Measurements from ENCODE around the gene SLC5A2.
"Not testable (repeated sequence)": the region's sequence is repeated elsewhere in the genome, so short reads cannot be mapped to it uniquely, and the experiment has no call there.

Gene SLC5A2

GRCh38 chr16:31505483-31505882 lies 22.6 kb downstream of the SLC5A2 start:
- ATAC-seq (replicated peaks) (peak; percentile 83 to 85), DNase-seq (peak; percentile 21)
- Mint-ChIP-seq H3K9me3 (peaks cover 0 to under 1% of the 10 kb centered on the region in 2 donors), H3K4me3 (peak overlapping the region; percentile 49 to 68), H3K4me1 (peaks cover 30 to 53% of the 10 kb centered on the region in 2 donors), H3K27ac (peak overlapping the region; percentile 82), H3K36me3 (peaks cover 8 to 9% of the 10 kb centered on the region in 2 donors), H3K27me3 (no peaks in the 10 kb centered on the region)

- Mint-ChIP-seq H3K36me3 (peaks cover 7 to 8% of the 10 kb centered on the region in 2 donors), H3K4me3 (peak overlapping the region; percentile 94 to 96), H3K27ac (peak overlapping the region; percentile 90), H3K4me1 (peaks cover 29 to 56% of the 10 kb centered on the region in 2 donors), H3K27me3 (no peaks in the 10 kb centered on the region), H3K9me3 (peaks cover 0 to 1% of the 10 kb centered on the region in 2 donors)
- ATAC-seq (replicated peaks): peak in 1 of 2 donors; percentile 1
- DNase-seq: no peak
These were observed 24.6 kb downstream of the SLC5A2 start for GRCh38 chr16:31507617-31507928.

- H3K4me1 Mint-ChIP-seq: peaks cover 27 to 56% of the 10 kb centered on the region in 2 donors
- peak within 1 kb of the TSS; percentile 94 to 96 for H3K4me3 Mint-ChIP-seq
- H3K27me3 Mint-ChIP-seq: no peaks in the 10 kb centered on the region
- peak within 1 kb of the TSS; percentile 90 for H3K27ac Mint-ChIP-seq
- ATAC-seq (replicated peaks) (peak; percentile 77 to 85), DNase-seq (peak; percentile 78)
- H3K36me3 Mint-ChIP-seq: peaks cover 7 to 8% of the 10 kb centered on the region in 2 donors
- peaks cover 0 to 1% of the 10 kb centered on the region in 2 donors for H3K9me3 Mint-ChIP-seq
These were observed 25.2 kb downstream of the SLC5A2 start, which contains the start of gene RUSF1 for GRCh38 chr16:31507929-31508705. RUSF1 (minus strand) TSS chr16:31508391; CDS start chr16:31508373, 18 bp downstream.

GRCh38 chr16:31508706-31509195 lies 25.8 kb downstream of the SLC5A2 start:
- Mint-ChIP-seq H3K9me3 (peaks cover 0 to 1% of the 10 kb centered on the region in 2 donors), H3K36me3 (peaks cover 7 to 8% of the 10 kb centered on the region in 2 donors), H3K4me1 (peaks cover 27 to 56% of the 10 kb centered on the region in 2 donors), H3K27me3 (no peaks in the 10 kb centered on the region), H3K4me3 (peak overlapping the region; percentile 94 to 96), H3K27ac (peak overlapping the region; percentile 90)
- DNase-seq: no peak
- no peak for ATAC-seq (replicated peaks)

GRCh38 chr16:31513126-31513525 lies 30.2 kb downstream of the SLC5A2 start:
- H3K4me1 Mint-ChIP-seq: peaks cover 12 to 23% of the 10 kb centered on the region in 2 donors
- no peak overlapping the region for H3K4me3 Mint-ChIP-seq
- DNase-seq: no peak
- peaks cover 0 to 5% of the 10 kb centered on the region in 2 donors for H3K9me3 Mint-ChIP-seq
- ATAC-seq (replicated peaks): no peak
- H3K27me3 Mint-ChIP-seq: peaks cover 4 to 15% of the 10 kb centered on the region in 2 donors
- peaks cover 6 to 10% of the 10 kb centered on the region in 2 donors for H3K36me3 Mint-ChIP-seq
- no peak overlapping the region for H3K27ac Mint-ChIP-seq

- no peak overlapping the region for H3K4me3 Mint-ChIP-seq
- ATAC-seq (replicated peaks): no peak
- H3K27ac Mint-ChIP-seq: no peak overlapping the region
- H3K27me3 Mint-ChIP-seq: peaks cover 4 to 16% of the 10 kb centered on the region in 2 donors
- DNase-seq: no peak
- peaks cover 6 to 10% of the 10 kb centered on the region in 2 donors for H3K36me3 Mint-ChIP-seq
- H3K4me1 Mint-ChIP-seq: peaks cover 11 to 18% of the 10 kb centered on the region in 2 donors
- H3K9me3 Mint-ChIP-seq: peaks cover 0 to 5% of the 10 kb centered on the region in 2 donors
These were observed 31.0 kb downstream of the SLC5A2 start for GRCh38 chr16:31513884-31514283.

GRCh38 chr16:31517800-31518402 lies 35.0 kb downstream of the SLC5A2 start:
- no peaks in the 10 kb centered on the region for H3K4me1 Mint-ChIP-seq
- ATAC-seq (replicated peaks) (no peak), DNase-seq (no peak)
- peaks cover 5 to 7% of the 10 kb centered on the region in 2 donors for H3K36me3 Mint-ChIP-seq
- no peak overlapping the region for H3K4me3 Mint-ChIP-seq
- H3K27me3 Mint-ChIP-seq: peaks cover 10 to 16% of the 10 kb centered on the region in 2 donors
- peaks cover 0 to 4% of the 10 kb centered on the region in 2 donors for H3K9me3 Mint-ChIP-seq
- H3K27ac Mint-ChIP-seq: no peak overlapping the region

GRCh38 chr16:31519759-31520431 lies 37.0 kb downstream of the SLC5A2 start:
- Mint-ChIP-seq H3K36me3 (peaks cover 5 to 7% of the 10 kb centered on the region in 2 donors), H3K27ac (no peak overlapping the region), H3K9me3 (peaks cover 0 to 4% of the 10 kb centered on the region in 2 donors), H3K27me3 (peaks cover 10 to 16% of the 10 kb centered on the region in 2 donors), H3K4me1 (no peaks in the 10 kb centered on the region), H3K4me3 (no peak overlapping the region)
- DNase-seq: no peak
- ATAC-seq (replicated peaks): no peak

- Mint-ChIP-seq H3K27ac (no peak overlapping the region), H3K9me3 (peaks cover 0 to 4% of the 10 kb centered on the region in 2 donors), H3K4me1 (no peaks in the 10 kb centered on the region), H3K4me3 (no peak overlapping the region), H3K27me3 (peaks cover 7 to 16% of the 10 kb centered on the region in 2 donors), H3K36me3 (peaks cover 5 to 7% of the 10 kb centered on the region in 2 donors)
- DNase-seq (no peak), ATAC-seq (replicated peaks) (no peak)
These were observed 38.4 kb downstream of the SLC5A2 start for GRCh38 chr16:31521368-31521767.

GRCh38 chr16:31522071-31522470 lies 39.1 kb downstream of the SLC5A2 start:
- Mint-ChIP-seq H3K9me3 (peaks cover 0 to 4% of the 10 kb centered on the region in 2 donors), H3K27ac (no peak overlapping the region), H3K36me3 (peaks cover 5 to 7% of the 10 kb centered on the region in 2 donors), H3K4me3 (no peak overlapping the region), H3K27me3 (peaks cover 6 to 12% of the 10 kb centered on the region in 2 donors), H3K4me1 (no peaks in the 10 kb centered on the region)
- DNase-seq: no peak
- ATAC-seq (replicated peaks): no peak

- not testable (repeated sequence) for H3K9me3 Mint-ChIP-seq; DNase-seq; H3K4me3 Mint-ChIP-seq; H3K36me3 Mint-ChIP-seq; ATAC-seq (replicated peaks); H3K27ac Mint-ChIP-seq
- H3K4me1 Mint-ChIP-seq: peaks cover 9 to 13% of the 10 kb centered on the region in 2 donors
- H3K27me3 Mint-ChIP-seq: peaks cover 14 to 19% of the 10 kb centered on the region in 2 donors
These were observed 40.8 kb downstream of the SLC5A2 start for GRCh38 chr16:31523768-31524167.

- ATAC-seq (replicated peaks): no peak
- Mint-ChIP-seq H3K27ac (no peak overlapping the region), H3K4me1 (peaks cover 9 to 19% of the 10 kb centered on the region in 2 donors), H3K36me3 (no peaks in the 10 kb centered on the region), H3K4me3 (no peak overlapping the region), H3K27me3 (peaks cover 25 to 28% of the 10 kb centered on the region in 2 donors), H3K9me3 (no peaks in the 10 kb centered on the region)
- no peak for DNase-seq
These were observed 42.2 kb downstream of the SLC5A2 start for GRCh38 chr16:31525113-31525512.

GRCh38 chr16:31527734-31528274 lies 44.9 kb downstream of the SLC5A2 start, which contains the start of gene AHSP:
AHSP (plus strand) TSS chr16:31527900; CDS start chr16:31528140, 240 bp downstream.
- DNase-seq: no peak
- peak; percentile 78 to 83 for ATAC-seq (replicated peaks)
- Mint-ChIP-seq H3K36me3 (no peaks in the 10 kb centered on the region), H3K9me3 (no peaks in the 10 kb centered on the region), H3K4me3 (peak within 1 kb of the TSS in 1 of 2 donors; percentile 56), H3K27me3 (peaks cover 22 to 25% of the 10 kb centered on the region in 2 donors), H3K4me1 (peaks cover 9 to 19% of the 10 kb centered on the region in 2 donors), H3K27ac (peak within 1 kb of the TSS; percentile 4)

Data from stimulated activated naive B cell treated with anti-CD40 and anti-IgM and Interleukin-4, amounts not matched to agents 10 μg/mL and 1 μg/mL and 100 μg/mL, for 72 hours (primary cell).